Gastrocnemius medialis (tissue), 4 donors: ENCODE measurements around the gene ERC2.

ENCODE experiments used
- CTCF ChIP-seq, 5 experiments: fragments of 450-650 bp in 3 of 5; fragments of 200-600 bp in 2 of 5; sonication (generic) in 2 of 5; IDR thresholded peaks in 4 of 5; conservative IDR thresholded peaks in 1 of 5; 1 replicate in 4 of 5; 2 replicates in 1 of 5; pipeline ENCODE4 v1.5.1; 2016 to 2019; ENCODE audit warnings: antibody characterized with exemption in 5 of 5, mild to moderate bottlenecking in 3 of 5, moderate library complexity in 3 of 5
- POLR2A ChIP-seq, 2 donors: fragments of 450-650 bp; IDR thresholded peaks; one replicate each; pipeline ENCODE4 v1.6.1; 2017; ENCODE audit warnings: antibody characterized with exemption in 2 of 2, mild to moderate bottlenecking in 2 of 2, moderate library complexity in 2 of 2

DNA sequence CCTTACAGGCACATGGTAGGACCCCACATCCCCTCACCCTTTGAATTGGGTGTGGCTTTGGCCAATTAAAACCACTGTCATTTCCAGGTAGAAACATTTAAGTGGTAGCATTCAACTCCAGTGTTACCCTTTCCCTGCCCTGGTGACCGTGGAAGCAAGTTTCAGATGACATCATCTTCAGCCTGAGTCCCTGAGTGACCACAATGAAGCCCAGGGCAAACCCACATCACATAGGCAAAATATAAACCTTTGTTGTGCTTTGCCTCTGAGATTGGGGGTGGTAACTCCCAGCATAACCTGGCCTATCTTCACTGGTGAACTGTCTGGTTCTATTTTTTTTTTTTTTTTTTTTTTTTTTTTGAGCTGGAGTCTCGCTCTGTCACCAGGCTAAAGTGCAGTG, 577.2 kb downstream of the ERC2 start:
- TF ChIP-seq CTCF (IDR thresholded peaks at IDR 0.05 in 4 of 5, conservative IDR thresholded peaks at IDR 0.05 in 1 of 5): no peak
- TF ChIP-seq POLR2A (IDR thresholded peaks at IDR 0.05): no peak
